GM21737 (cell line): ENCODE measurements around the gene SLC9A8.

Experiments
- ATAC-seq: cut with Tn5 transposase; IDR thresholded peaks from one replicate; pipeline ENCODE4 v1.9.1; 2021; ENCODE audit warnings: mild to moderate bottlenecking, moderate library complexity; ENCODE audit not compliant: unreplicated experiment

Gene SLC9A8

GRCh38 chr20:49871391-49871948, 58.8 kb downstream of the SLC9A8 start:
- no peak for ATAC-seq

GRCh38 chr20:49872056-49872455, 59.4 kb downstream of the SLC9A8 start:
- ATAC-seq = no peak

- no peak for ATAC-seq
Measured at GRCh38 chr20:49874696-49875095, 62.1 kb downstream of the SLC9A8 start.

GRCh38 chr20:49877386-49877921, 64.8 kb downstream of the SLC9A8 start:
- no peak for ATAC-seq

- no peak for ATAC-seq
Measured at GRCh38 chr20:49878977-49879376, 66.3 kb downstream of the SLC9A8 start.

- ATAC-seq = no peak
Measured at GRCh38 chr20:49880177-49880576, 67.5 kb downstream of the SLC9A8 start.

GRCh38 chr20:49880724-49881445, 68.3 kb downstream of the SLC9A8 start:
- no peak for ATAC-seq

- ATAC-seq = no peak
Measured at GRCh38 chr20:49882171-49882970, 69.7 kb downstream of the SLC9A8 start.

GRCh38 chr20:49883246-49883802, 70.7 kb downstream of the SLC9A8 start:
- ATAC-seq = no peak

- ATAC-seq = no peak
Measured at GRCh38 chr20:49885558-49886332, 73.1 kb downstream of the SLC9A8 start.

GRCh38 chr20:49886571-49887213, 74.1 kb downstream of the SLC9A8 start:
- no peak for ATAC-seq

- no peak for ATAC-seq
Measured at GRCh38 chr20:49887251-49888211, 74.9 kb downstream of the SLC9A8 start.

GRCh38 chr20:49888212-49889000, 75.8 kb downstream of the SLC9A8 start:
- no peak for ATAC-seq

- no peak for ATAC-seq
Measured at GRCh38 chr20:49889001-49889934, 76.6 kb downstream of the SLC9A8 start.

GRCh38 chr20:49889935-49890333, 77.3 kb downstream of the SLC9A8 start:
- no peak for ATAC-seq

- ATAC-seq = no peak
Measured at GRCh38 chr20:49890471-49891361, 78.1 kb downstream of the SLC9A8 start.
